RWPE2 (cell line): ENCODE results near the gene MYDGF.
A peak's percentile ranks its signal among the peaks of the same experiment; 100 is the strongest.
"Not testable (repeated sequence)": the region's sequence is repeated elsewhere in the genome, so short reads cannot be mapped to it uniquely, and the experiment has no call there.

Source experiments
- ATAC-seq: fragments of 200-7000 bp; cut with Tn5 transposase; 3 replicates; pipeline ENCODE4 v1.9.1; 2021; ENCODE audit warnings: low read depth
- DNase-seq: peaks from one replicate; pipeline ENCODE4 v3.0.0-alpha.2; 2020; ENCODE audit warnings: low spot score
- H3K27ac ChIP-seq: fragments of 450-650 bp; 2 replicates; pipeline ENCODE4 v1.5.1; 2017; ENCODE audit warnings: mild to moderate bottlenecking; ENCODE audit not compliant: poor library complexity, severe bottlenecking
- H3K27me3 ChIP-seq: fragments of 250-450 bp; sonication (Bioruptor Pico); 2 replicates; pipeline ENCODE4 v1.5.1; 2021; ENCODE audit warnings: mild to moderate bottlenecking, moderate library complexity; ENCODE audit not compliant: insufficient read depth, poor library complexity, severe bottlenecking
- H3K36me3 ChIP-seq: fragments of 250-450 bp; sonication (Bioruptor Pico); 2 replicates; pipeline ENCODE4 v1.5.1; 2020; ENCODE audit warnings: low read depth, mild to moderate bottlenecking, moderate library complexity
- H3K4me1 ChIP-seq: fragments of 250-450 bp; sonication (Bioruptor Pico); 2 replicates; pipeline ENCODE4 v1.5.1; 2021; ENCODE audit warnings: mild to moderate bottlenecking, moderate library complexity; ENCODE audit not compliant: insufficient read depth, poor library complexity, severe bottlenecking
- H3K4me3 ChIP-seq: fragments of 250-450 bp; sonication (Bioruptor Pico); 2 replicates; pipeline ENCODE4 v1.5.1; 2021; ENCODE audit warnings: mild to moderate bottlenecking, moderate library complexity; ENCODE audit not compliant: severe bottlenecking
- H3K9me3 ChIP-seq: fragments of 250-450 bp; sonication (Bioruptor Pico); 2 replicates; pipeline ENCODE4 v1.5.1; 2021; ENCODE audit warnings: mild to moderate bottlenecking, moderate library complexity; ENCODE audit not compliant: severe bottlenecking
- TF ChIP-seq, protein P1 (sequence below): fragments of 450-650 bp; IDR thresholded peaks from one replicate; pipeline ENCODE4 v1.5.1; 2017; ENCODE audit warnings: mild to moderate bottlenecking, moderate library complexity; ENCODE audit not compliant: poor library complexity, severe bottlenecking

The MYDGF gene

DNA sequence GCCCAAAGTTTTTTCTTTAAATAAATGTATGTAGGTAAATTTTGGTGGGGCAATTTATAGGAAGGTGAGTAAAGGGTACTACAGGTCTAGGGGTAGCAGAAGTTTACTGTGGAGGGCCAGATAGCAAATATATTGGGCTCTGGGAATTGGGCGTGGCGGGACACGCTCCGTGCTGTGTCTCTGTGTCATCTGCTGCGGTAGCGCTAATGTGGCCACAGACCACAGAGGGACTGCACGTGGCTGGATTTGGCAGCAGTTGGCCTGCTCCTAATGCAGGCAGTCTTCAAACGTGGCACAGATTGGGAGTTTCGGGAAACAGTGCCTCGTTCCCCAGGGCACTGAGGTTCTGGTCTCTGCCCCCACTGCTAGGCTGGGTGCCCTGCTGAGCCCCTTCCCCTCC, 16.6 kb upstream of the MYDGF start:
- Histone ChIP-seq H3K9me3 (no peaks in the 10 kb centered on the region), H3K27me3 (no peaks in the 10 kb centered on the region), H3K4me1 (no peaks in the 10 kb centered on the region), H3K36me3 (peaks cover 78% of the 10 kb centered on the region), H3K27ac (no peak overlapping the region), H3K4me3 (no peak overlapping the region)
- TF ChIP-seq, protein P1, sequence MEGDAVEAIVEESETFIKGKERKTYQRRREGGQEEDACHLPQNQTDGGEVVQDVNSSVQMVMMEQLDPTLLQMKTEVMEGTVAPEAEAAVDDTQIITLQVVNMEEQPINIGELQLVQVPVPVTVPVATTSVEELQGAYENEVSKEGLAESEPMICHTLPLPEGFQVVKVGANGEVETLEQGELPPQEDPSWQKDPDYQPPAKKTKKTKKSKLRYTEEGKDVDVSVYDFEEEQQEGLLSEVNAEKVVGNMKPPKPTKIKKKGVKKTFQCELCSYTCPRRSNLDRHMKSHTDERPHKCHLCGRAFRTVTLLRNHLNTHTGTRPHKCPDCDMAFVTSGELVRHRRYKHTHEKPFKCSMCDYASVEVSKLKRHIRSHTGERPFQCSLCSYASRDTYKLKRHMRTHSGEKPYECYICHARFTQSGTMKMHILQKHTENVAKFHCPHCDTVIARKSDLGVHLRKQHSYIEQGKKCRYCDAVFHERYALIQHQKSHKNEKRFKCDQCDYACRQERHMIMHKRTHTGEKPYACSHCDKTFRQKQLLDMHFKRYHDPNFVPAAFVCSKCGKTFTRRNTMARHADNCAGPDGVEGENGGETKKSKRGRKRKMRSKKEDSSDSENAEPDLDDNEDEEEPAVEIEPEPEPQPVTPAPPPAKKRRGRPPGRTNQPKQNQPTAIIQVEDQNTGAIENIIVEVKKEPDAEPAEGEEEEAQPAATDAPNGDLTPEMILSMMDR: no peak
- no peak for DNase-seq
- ATAC-seq: no peak

DNA sequence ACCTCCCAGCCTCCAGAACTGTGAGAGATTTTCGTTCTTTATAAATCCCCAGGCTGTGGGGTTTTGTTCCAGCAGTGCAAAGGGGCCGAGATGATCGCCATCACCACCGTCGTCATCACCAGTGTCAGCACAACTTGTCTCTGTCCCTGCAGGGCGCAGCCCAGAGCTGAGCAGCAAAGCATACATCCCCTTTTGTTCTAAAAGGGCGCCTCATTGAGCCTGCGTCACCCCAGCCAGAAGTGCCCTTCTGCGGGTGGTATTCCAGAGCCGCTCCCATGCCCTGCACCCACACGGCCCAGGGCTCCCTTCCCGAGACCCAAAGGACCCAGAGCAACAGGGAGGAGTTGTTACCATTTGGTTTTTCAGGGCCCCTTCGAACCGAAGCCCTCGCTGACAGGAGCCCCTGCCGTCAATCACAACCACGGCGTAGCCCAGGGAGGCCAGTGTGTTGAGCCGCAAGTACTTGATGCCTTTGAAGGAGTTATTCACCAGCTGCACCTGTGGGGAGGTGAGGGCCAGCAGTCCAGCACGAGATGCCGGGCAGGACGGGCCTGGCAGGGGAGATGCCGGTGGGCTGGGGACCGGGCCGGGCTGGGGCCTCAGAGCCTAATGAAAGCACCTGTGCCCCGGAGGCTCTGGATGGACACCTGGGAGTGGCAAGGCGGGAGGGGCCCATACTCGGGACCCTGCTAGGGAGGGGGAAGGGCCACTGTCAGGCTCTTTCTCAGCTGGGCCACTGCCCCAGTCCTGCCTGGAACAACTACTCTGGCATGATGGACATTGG, 14.4 kb upstream of the MYDGF start:
- TF ChIP-seq, protein P1: no peak
- no peak for DNase-seq
- Histone ChIP-seq H3K4me3 (no peak overlapping the region), H3K36me3 (peaks cover 78% of the 10 kb centered on the region), H3K9me3 (no peaks in the 10 kb centered on the region), H3K27ac (no peak overlapping the region), H3K4me1 (no peaks in the 10 kb centered on the region), H3K27me3 (no peaks in the 10 kb centered on the region)
- ATAC-seq: no peak

DNA sequence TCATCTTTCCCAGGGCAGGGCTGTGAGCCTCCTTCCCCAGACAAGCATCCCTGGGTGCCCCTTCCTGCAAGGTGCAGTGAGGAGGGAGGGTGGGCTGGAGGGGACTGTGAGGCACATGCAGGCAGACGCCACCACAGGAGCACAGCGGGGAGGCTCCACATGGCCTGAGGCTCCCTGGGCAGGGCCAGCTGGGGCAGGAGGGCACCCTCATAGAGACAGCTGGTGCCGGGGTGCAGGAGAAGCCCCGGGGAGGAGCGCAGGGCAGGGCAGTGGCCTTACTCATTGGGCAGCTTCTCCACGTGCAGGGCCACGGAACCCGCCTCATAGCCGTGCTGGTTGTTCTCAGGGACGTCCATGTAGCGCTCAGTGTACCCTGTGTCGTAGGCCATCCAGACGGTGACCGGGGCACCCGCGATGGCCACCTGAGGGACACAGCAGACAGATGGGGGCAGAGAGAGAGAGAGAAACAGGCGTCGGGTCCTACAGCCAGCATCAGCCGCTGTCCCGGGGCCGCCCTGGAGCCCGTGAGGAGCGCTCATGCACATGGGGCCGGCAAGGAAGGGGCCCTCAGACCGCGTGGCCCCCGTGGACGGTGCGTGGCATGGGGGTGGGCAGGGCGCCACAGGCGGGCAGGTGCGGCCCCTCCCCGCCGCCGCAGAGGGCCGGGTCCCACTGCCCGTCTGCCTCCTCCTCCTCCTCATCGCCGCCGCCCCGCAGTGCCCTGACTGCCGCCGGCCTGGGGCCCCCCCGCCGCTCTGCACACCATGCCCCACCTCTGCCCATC, 12.5 kb upstream of the MYDGF start:
- peaks cover 75% of the 10 kb centered on the region for H3K36me3 ChIP-seq
- ATAC-seq: no peak
- no peak for DNase-seq

DNA sequence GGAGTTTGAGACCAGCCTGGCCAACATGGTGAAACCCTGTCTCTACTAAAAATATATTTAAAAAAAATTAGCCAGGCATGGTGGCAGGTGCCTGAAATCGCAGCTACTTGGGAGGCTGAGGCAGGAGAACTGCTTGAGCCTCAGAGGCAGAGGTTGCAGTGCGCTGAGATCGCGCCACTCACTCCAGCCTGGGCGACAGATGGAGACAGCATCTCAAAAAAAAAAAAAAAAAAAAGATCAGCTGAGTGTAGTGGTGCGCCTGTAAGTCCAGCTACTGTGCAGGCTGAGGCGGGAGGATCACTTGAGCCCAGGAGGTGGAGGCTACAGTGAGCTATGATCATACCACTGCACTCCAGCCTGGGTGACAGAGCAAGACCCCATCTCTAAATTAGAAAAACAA, 9.9 kb upstream of the MYDGF start:
- H3K4me3 ChIP-seq, H3K9me3 ChIP-seq, DNase-seq, H3K4me1 ChIP-seq, H3K27ac ChIP-seq, ATAC-seq, H3K27me3 ChIP-seq: not testable (repeated sequence)
- H3K36me3 ChIP-seq: peaks cover 79% of the 10 kb centered on the region

More for the DNA sequence above, 12.5 kb upstream of the MYDGF start:
- no peak overlapping the region for H3K4me3 ChIP-seq
- no peak overlapping the region for H3K27ac ChIP-seq
- TF ChIP-seq, protein P1: no peak
- no peaks in the 10 kb centered on the region for H3K9me3 ChIP-seq
- H3K4me1 ChIP-seq: no peaks in the 10 kb centered on the region
- H3K27me3 ChIP-seq: no peaks in the 10 kb centered on the region

DNA sequence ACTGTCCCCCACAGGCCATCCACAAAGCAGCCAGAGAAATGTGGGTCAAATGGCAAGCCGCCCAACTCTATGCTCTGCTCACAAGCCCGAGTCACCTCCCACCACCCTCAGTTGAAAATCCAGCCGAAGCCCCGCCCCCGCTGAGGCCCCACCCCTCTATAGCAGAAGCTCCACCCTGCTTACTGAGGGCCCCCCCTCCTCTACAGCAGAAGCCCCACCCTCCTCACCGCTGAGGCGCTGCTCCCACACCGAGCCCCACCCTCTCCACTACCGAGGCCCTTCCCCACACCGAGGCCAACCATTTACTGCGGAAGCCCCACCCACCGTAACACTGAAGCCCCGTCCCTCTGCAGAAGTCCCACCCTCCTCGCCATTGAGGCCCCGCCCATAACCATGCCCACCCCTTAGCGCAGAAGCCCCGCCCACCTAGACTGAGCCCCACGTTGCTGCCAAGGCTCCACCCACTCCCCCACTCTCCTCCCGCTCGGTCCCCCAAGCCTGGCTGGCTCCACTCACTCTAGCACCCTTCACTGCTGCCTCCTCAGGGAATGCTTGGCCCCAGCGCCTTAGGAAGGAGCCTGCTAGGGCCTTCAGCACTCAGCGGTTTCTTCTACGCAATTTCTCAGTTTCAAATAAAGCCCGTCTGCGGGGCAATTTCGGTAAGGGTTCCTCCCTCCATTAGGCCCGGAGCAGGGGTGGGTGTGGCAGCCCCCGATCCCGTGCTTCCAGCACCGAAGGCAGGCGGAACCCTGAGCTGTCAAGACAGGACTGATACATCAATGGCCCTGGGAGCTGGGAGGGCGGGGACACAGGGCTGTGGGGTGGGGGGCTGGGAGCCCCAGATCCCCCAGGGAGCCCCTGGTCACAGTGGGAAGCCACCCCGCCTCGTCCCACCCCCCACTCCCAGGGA, 9.0 kb upstream of the MYDGF start:
- peaks cover 71% of the 10 kb centered on the region for H3K36me3 ChIP-seq
- TF ChIP-seq, protein P1: no peak
- peak; percentile 44 for ATAC-seq
- H3K4me1 ChIP-seq: no peaks in the 10 kb centered on the region
- H3K4me3 ChIP-seq: no peak overlapping the region
- H3K27ac ChIP-seq: no peak overlapping the region
- no peak for DNase-seq
- H3K9me3 ChIP-seq: no peaks in the 10 kb centered on the region
- H3K27me3 ChIP-seq: no peaks in the 10 kb centered on the region
